ENCODE data around the gene TIGD2. TPM values are rescaled to one million over a fixed set of nuclear protein-coding genes. Genes with fewer than 3 reads are reported as not detected.

Gene TIGD2
- total and polyA plus RNA-seq, 2 of the 13 experiments (the other 11 are each of a cell fraction or from before 2014, with no cell fraction given), result 3.1 to 15.5 TPM

- TF ChIP-seq ZNF414 (CRISPR knock-in tag; IDR thresholded peaks at IDR 0.05) (no peak), IKZF5 (CRISPR knock-in tag; IDR thresholded peaks at IDR 0.05) (peak; percentile 79), MTA1 (CRISPR knock-in tag; IDR thresholded peaks at IDR 0.05; ENCODE audit: borderline replicate concordance) (peak; percentile 1; the same call in 1 of the 2 replicates), TFDP1 (CRISPR knock-in tag; IDR thresholded peaks at IDR 0.05; ENCODE audit: borderline replicate concordance) (peak; percentile 94), ZNF709 (CRISPR knock-in tag; IDR thresholded peaks at IDR 0.05) (peak; percentile 78; the same call in 1 of the 2 replicates), ZNF713 (CRISPR knock-in tag; IDR thresholded peaks at IDR 0.05) (0 out of 2 replicates have a peak, but pooled peaks have one; percentile 69), MAX (IDR thresholded peaks at IDR 0.05) (peak; percentile 91), RNF2 (conservative IDR thresholded peaks at IDR 0.05; ENCODE audit: low read depth) (peak; percentile 59), ZNF672 (CRISPR knock-in tag; IDR thresholded peaks at IDR 0.05) (0 out of 2 replicates have a peak, but pooled peaks have one; percentile 38), ZBTB38 (CRISPR knock-in tag; IDR thresholded peaks at IDR 0.05) (peak; percentile 66), CSRNP1 (CRISPR knock-in tag; IDR thresholded peaks at IDR 0.05) (peak; percentile 70; the same call in 1 of the 2 replicates), SMAD3 (CRISPR knock-in tag; IDR thresholded peaks at IDR 0.05) (peak; percentile 16; the same call in 1 of the 2 replicates), ZNF883 (CRISPR knock-in tag; IDR thresholded peaks at IDR 0.05; ENCODE audit: not compliant biosample characterization) (peak; percentile 73), ZMAT3 (CRISPR knock-in tag; conservative IDR thresholded peaks at IDR 0.05) (peak; percentile 89), ZBTB46 (CRISPR knock-in tag; IDR thresholded peaks at IDR 0.05; ENCODE audit: borderline replicate concordance) (no peak), WIZ (CRISPR knock-in tag; IDR thresholded peaks at IDR 0.05) (peak; percentile 14; the same call in 1 of the 2 replicates), JUNB (CRISPR knock-in tag; IDR thresholded peaks at IDR 0.05; ENCODE audit: borderline replicate concordance) (0 out of 2 replicates have a peak, but pooled peaks have one; percentile 56), SAFB2 (CRISPR knock-in tag; IDR thresholded peaks at IDR 0.05; ENCODE audit: borderline replicate concordance, low read depth) (no peak; the same call in 1 of the 2 replicates), ZNF773 (CRISPR knock-in tag; IDR thresholded peaks at IDR 0.05; ENCODE audit: borderline replicate concordance) (peak; percentile 65; the same call in 1 of the 2 replicates), ZFYVE20 (CRISPR knock-in tag; IDR thresholded peaks at IDR 0.05; ENCODE audit: borderline replicate concordance, low read depth) (0 out of 2 replicates have a peak, but pooled peaks have one; percentile 42), DR1 (CRISPR knock-in tag; IDR thresholded peaks at IDR 0.05) (peak; percentile 64; the same call in 1 of the 2 replicates), ZNF326 (CRISPR knock-in tag; IDR thresholded peaks at IDR 0.05; ENCODE audit: borderline replicate concordance) (no peak)
Observed at GRCh38 chr4:89110986-89111832, at the start of gene TIGD2 (continued).

All from HepG2 (cell line).